ENCODE measurements around the gene MGRN1. TPM values are rescaled to one million over a fixed set of nuclear protein-coding genes. Genes with fewer than 3 reads are reported as not detected.

Gene MGRN1
- total and polyA plus RNA-seq, 9 donors = 21.5 to 94.2 (median 61.1) TPM

DNA sequence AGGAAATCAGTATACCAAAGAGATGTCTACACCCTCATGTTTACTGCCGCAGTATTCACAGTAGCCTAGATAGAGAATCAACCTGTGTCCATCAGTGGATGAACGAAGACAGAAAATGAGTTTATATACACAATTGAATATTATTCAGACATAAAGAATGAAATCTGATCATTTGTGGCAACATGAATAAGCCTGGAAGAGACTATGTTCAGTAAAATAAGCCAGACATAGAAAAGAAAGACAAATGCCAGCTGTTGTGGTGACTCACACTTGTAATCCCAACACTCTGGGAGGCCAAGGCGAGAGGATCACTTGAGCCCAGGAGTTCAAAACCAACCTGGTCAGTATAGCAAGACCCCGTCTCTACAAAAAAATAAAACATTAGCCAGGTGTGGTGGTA, 84.9 kb downstream of the MGRN1 start:
- H3K36me3 ChIP-seq = no peaks in the 10 kb centered on the region
- no peak overlapping the region for H3K27ac ChIP-seq
- 95 to 96% (median 95%) methylated on average over 4 of the region's 4 CpGs for WGBS, 3 donors
- no peaks in the 10 kb centered on the region for H3K27me3 ChIP-seq
- H3K4me3 ChIP-seq = no peak overlapping the region
- H3K9me3 ChIP-seq = no peaks in the 10 kb centered on the region
- TF ChIP-seq EP300 (IDR thresholded peaks at IDR 0.05) = no peak
- no peak for TF ChIP-seq POLR2A (IDR thresholded peaks at IDR 0.05)
- TF ChIP-seq, protein P1, sequence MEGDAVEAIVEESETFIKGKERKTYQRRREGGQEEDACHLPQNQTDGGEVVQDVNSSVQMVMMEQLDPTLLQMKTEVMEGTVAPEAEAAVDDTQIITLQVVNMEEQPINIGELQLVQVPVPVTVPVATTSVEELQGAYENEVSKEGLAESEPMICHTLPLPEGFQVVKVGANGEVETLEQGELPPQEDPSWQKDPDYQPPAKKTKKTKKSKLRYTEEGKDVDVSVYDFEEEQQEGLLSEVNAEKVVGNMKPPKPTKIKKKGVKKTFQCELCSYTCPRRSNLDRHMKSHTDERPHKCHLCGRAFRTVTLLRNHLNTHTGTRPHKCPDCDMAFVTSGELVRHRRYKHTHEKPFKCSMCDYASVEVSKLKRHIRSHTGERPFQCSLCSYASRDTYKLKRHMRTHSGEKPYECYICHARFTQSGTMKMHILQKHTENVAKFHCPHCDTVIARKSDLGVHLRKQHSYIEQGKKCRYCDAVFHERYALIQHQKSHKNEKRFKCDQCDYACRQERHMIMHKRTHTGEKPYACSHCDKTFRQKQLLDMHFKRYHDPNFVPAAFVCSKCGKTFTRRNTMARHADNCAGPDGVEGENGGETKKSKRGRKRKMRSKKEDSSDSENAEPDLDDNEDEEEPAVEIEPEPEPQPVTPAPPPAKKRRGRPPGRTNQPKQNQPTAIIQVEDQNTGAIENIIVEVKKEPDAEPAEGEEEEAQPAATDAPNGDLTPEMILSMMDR (IDR thresholded peaks at IDR 0.05) = no peak
- intact Hi-C loops (cut with DNase I) = no loop called here
- no peak for DNase-seq
- H3K4me1 ChIP-seq (ENCODE audit: insufficient read depth) = no peaks in the 10 kb centered on the region

DNA sequence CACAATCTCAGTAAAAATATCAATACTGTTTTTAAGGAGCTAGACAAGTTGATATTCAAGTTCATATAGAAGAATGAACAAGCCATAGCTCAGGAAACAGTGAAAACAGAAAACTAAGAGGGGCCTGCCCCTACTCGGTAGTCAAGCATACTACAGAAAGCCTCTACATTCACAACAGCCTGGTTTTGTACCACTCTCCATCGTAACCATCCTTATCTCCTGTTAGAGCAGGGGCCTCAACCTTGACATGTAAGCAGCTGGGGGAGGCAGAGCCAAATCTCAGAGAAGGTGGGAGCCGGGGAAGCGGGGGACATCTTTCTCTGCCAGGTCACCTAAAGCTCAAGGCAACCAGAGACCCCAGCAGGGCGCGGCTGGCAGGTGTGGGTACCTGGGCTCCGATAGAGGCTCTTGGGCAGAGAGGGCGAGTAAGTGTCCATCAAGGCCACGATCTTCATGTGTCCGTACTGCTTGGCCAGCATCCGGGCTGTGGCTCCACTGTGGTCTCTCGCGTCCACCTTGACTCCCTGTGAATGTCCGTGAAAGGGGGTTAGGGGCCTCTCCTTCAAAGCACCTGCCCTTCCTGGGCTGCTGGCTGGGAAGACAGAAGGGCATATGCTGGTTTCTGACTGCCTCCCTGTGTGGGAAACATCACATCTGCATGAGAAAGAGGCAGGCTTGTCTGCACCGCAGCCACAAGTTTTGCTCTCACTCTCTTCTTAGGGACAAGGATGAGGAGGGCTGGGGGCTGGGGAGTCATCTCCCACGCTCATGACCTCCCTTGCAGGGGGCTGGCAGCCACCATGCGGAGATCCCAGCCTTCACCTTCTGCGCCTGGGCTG, 89.3 kb downstream of the MGRN1 start:
- no peak for TF ChIP-seq EP300 (IDR thresholded peaks at IDR 0.05)
- TF ChIP-seq POLR2A (IDR thresholded peaks at IDR 0.05) = no peak
- TF ChIP-seq, protein P1 (IDR thresholded peaks at IDR 0.05) = no peak
- H3K36me3 ChIP-seq = no peaks in the 10 kb centered on the region

DNA sequence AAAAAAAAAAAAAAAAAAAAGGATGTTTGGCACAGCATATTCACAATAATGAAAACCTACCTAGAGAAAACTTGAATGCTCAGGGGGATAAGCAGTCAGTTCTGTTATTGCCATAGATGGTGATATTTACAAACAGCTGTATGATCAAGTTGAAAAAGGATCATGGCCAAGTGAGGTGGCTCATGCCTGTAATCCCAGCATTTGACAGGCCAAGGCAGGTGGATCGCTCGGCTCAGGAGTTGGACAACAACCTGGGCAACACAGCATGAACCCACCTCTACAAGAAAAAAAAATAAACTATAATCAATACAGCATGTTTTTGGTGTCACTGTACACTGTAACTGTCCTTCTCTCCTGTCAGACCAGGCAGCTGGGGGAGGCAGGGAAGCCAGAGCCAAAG, 90.4 kb downstream of the MGRN1 start:
- TF ChIP-seq POLR2A (IDR thresholded peaks at IDR 0.05) = no peak
- TF ChIP-seq EP300 (IDR thresholded peaks at IDR 0.05) = no peak
- TF ChIP-seq, protein P1 (IDR thresholded peaks at IDR 0.05) = no peak
- H3K27me3 ChIP-seq = no peaks in the 10 kb centered on the region
- no peaks in the 10 kb centered on the region for H3K36me3 ChIP-seq
- WGBS, 3 donors = 79 to 85% (median 82%) methylated on average over 2 of the region's 2 CpGs
- H3K9me3 ChIP-seq = no peaks in the 10 kb centered on the region
- DNase-seq = no peak
- H3K27ac ChIP-seq = no peak overlapping the region
- no peak overlapping the region for H3K4me3 ChIP-seq
- intact Hi-C loops (cut with DNase I) = no loop called here
- no peaks in the 10 kb centered on the region for H3K4me1 ChIP-seq (ENCODE audit: insufficient read depth)

More for the DNA sequence above, 89.3 kb downstream of the MGRN1 start:
- WGBS, 3 donors = 67 to 73% (median 69%) methylated on average over 18 of the region's 18 CpGs
- Histone ChIP-seq H3K27ac (no peak overlapping the region), H3K9me3 (no peaks in the 10 kb centered on the region), H3K4me1 (ENCODE audit: insufficient read depth) (no peaks in the 10 kb centered on the region), H3K27me3 (no peaks in the 10 kb centered on the region), H3K4me3 (no peak overlapping the region)
- intact Hi-C loops (cut with DNase I) = no loop called here
- no peak for DNase-seq

DNA sequence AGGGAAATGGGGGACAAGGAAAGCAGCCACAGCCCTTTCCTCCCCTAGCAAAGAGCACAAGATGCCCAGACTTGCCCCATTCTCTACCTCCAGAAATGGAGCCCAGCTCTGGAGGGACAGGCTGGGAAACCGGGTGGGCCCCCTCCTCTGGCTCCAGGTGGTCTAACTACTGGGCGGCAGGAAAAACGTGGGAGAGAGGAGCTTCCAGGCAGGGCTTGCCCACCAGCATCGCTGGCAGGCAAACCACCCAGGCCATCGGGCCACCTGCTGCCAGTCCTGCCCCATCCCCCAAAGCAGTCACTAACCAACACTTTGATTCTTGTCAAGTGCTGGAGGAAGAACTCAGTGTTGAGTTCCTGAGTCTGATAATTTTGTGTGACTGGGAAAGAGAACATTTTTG, 93.8 kb downstream of the MGRN1 start:
- intact Hi-C loops (cut with DNase I) = no loop called here
- H3K9me3 ChIP-seq = no peaks in the 10 kb centered on the region
- H3K27ac ChIP-seq = no peak overlapping the region
- no peak for DNase-seq
- H3K36me3 ChIP-seq = no peaks in the 10 kb centered on the region
- H3K4me1 ChIP-seq (ENCODE audit: insufficient read depth) = no peaks in the 10 kb centered on the region
- whole genome bisulfite sequencing, 3 donors = 69 to 75% (median 75%) methylated on average over 5 of the region's 5 CpGs
- no peaks in the 10 kb centered on the region for H3K27me3 ChIP-seq
- no peak for TF ChIP-seq POLR2A (IDR thresholded peaks at IDR 0.05)
- TF ChIP-seq EP300 (IDR thresholded peaks at IDR 0.05) = no peak
- H3K4me3 ChIP-seq = no peak overlapping the region

All from ovary (tissue), 9 donors.